Measurements from ENCODE around the gene PPP1R14B.

The PPP1R14B gene

GRCh38 chr11:64258356-64258755 is 11.6 kb upstream of the PPP1R14B start:
- DNase-seq (ENCODE audit: low read depth): no peak
- no peak for TF ChIP-seq CTCF (conservative IDR thresholded peaks at IDR 0.05; ENCODE audit: control insufficient read depth, insufficient read depth, low read depth, low read length)
- H3K4me3 ChIP-seq (ENCODE audit: control insufficient read depth, low read depth, low read length): no peak overlapping the region

GRCh38 chr11:64256300-64256699 is 9.6 kb upstream of the PPP1R14B start:
- TF ChIP-seq CTCF (conservative IDR thresholded peaks at IDR 0.05; ENCODE audit: control insufficient read depth, insufficient read depth, low read depth, low read length): no peak
- DNase-seq (ENCODE audit: low read depth): no peak
- no peak overlapping the region for H3K4me3 ChIP-seq (ENCODE audit: control insufficient read depth, low read depth, low read length)

GRCh38 chr11:64255135-64256128 is 8.7 kb upstream of the PPP1R14B start:
- no peak overlapping the region for H3K4me3 ChIP-seq (ENCODE audit: control insufficient read depth, low read depth, low read length)
- TF ChIP-seq CTCF (conservative IDR thresholded peaks at IDR 0.05; ENCODE audit: control insufficient read depth, insufficient read depth, low read depth, low read length): no peak
- DNase-seq (ENCODE audit: low read depth): no peak

DNA sequence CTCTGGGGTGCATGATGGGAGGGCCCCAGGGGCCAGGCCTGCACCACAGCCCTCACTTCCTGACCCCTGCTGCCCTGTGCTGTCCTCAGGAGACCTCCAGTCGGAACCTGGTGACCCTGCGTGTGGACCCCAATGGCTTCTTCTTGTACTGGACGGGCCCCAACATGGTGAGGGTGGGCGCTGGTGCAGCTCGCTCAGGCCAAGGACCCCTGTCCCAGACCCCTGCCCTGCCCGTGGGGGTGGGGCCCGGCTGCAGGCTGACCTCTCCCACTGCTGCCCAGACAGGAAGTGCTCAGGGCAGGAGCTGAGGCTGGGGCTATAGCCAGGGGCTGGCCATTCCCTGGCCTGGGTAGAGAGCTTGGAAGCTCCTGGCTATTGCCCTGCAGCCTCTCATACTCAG is 7.6 kb upstream of the PPP1R14B start:
- no peak for TF ChIP-seq CTCF (conservative IDR thresholded peaks at IDR 0.05; ENCODE audit: control insufficient read depth, insufficient read depth, low read depth, low read length)
- no peak for DNase-seq (ENCODE audit: low read depth)
- H3K4me3 ChIP-seq (ENCODE audit: control insufficient read depth, low read depth, low read length): no peak overlapping the region

GRCh38 chr11:64253481-64253880 is 6.7 kb upstream of the PPP1R14B start:
- no peak overlapping the region for H3K4me3 ChIP-seq (ENCODE audit: control insufficient read depth, low read depth, low read length)
- no peak for TF ChIP-seq CTCF (conservative IDR thresholded peaks at IDR 0.05; ENCODE audit: control insufficient read depth, insufficient read depth, low read depth, low read length)
- DNase-seq (ENCODE audit: low read depth): no peak

DNA sequence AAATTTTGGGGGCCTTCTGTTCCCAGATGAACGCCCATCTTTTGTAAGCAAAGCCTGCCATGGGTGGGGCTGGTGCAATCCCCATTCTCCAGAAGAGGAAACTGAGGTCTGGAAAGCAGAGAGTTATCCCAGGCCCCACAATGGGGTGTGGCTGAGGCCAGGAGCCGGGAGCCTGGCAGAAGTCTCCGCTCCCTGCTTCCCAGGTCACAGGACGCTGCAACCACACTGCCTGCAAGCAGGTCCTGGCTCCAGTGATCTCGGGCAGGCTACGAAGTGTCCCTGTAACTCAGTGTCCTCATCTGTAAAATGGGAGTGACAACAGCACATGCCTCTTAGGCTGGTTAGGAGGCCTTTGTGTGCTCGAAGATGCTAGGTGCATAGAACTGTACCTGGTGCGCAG is 6.3 kb upstream of the PPP1R14B start:
- DNase-seq (ENCODE audit: low read depth): no peak
- TF ChIP-seq CTCF (conservative IDR thresholded peaks at IDR 0.05; ENCODE audit: control insufficient read depth, insufficient read depth, low read depth, low read length): no peak
- H3K4me3 ChIP-seq (ENCODE audit: control insufficient read depth, low read depth, low read length): no peak overlapping the region

Data from fibroblast of mammary gland (primary cell).